Measurements from ENCODE around the gene HIVEP3. TPM values are rescaled to one million over a fixed set of nuclear protein-coding genes. Genes with fewer than 3 reads are reported as not detected.

Gene HIVEP3
- total RNA-seq, 2 donors from 2014 or later: 17.9 to 32.0 TPM

- ATAC-seq (no peak), DNase-seq (ENCODE audit: low spot score) (peak; percentile 51)
- H3K36me3 Mint-ChIP-seq: peaks cover 15% of the 10 kb centered on the region
- peaks cover 33 to 56% of the 10 kb centered on the region in 2 donors for H3K4me1 Mint-ChIP-seq (ENCODE audit: low read depth in 2 of 2)
- no peaks in the 10 kb centered on the region for H3K27me3 Mint-ChIP-seq
- no peak overlapping the region for H3K4me3 Mint-ChIP-seq
- H3K9me3 Mint-ChIP-seq: no peaks in the 10 kb centered on the region
- H3K27ac Mint-ChIP-seq: no peak overlapping the region
Observed at GRCh38 chr1:41852091-41852490, 66.6 kb downstream of the HIVEP3 start.

- H3K4me1 Mint-ChIP-seq (ENCODE audit: low read depth in 2 of 2): peaks cover 38 to 61% of the 10 kb centered on the region in 2 donors
- no peaks in the 10 kb centered on the region for H3K9me3 Mint-ChIP-seq
- H3K36me3 Mint-ChIP-seq: peaks cover 20% of the 10 kb centered on the region
- no peak for ATAC-seq
- no peaks in the 10 kb centered on the region for H3K27me3 Mint-ChIP-seq
- peak; percentile 18 for DNase-seq (ENCODE audit: low spot score)
- peak overlapping the region in 1 of 2 donors; percentile 47 for H3K27ac Mint-ChIP-seq
- H3K4me3 Mint-ChIP-seq: no peak overlapping the region
Observed at GRCh38 chr1:41851589-41851988, 67.1 kb downstream of the HIVEP3 start.

GRCh38 chr1:41850029-41850428, 68.7 kb downstream of the HIVEP3 start:
- Mint-ChIP-seq H3K27me3 (no peaks in the 10 kb centered on the region), H3K27ac (peak overlapping the region in 1 of 2 donors; percentile 40), H3K36me3 (peaks cover 15% of the 10 kb centered on the region), H3K4me3 (no peak overlapping the region), H3K4me1 (ENCODE audit: low read depth in 2 of 2) (peaks cover 35 to 65% of the 10 kb centered on the region in 2 donors), H3K9me3 (no peaks in the 10 kb centered on the region)
- DNase-seq (ENCODE audit: low spot score) (peak; percentile 50), ATAC-seq (peak; percentile 75 to 76)

- Mint-ChIP-seq H3K4me3 (no peak overlapping the region), H3K27me3 (no peaks in the 10 kb centered on the region), H3K9me3 (no peaks in the 10 kb centered on the region), H3K4me1 (ENCODE audit: low read depth in 2 of 2) (peaks cover 43 to 72% of the 10 kb centered on the region in 2 donors), H3K36me3 (peaks cover 15% of the 10 kb centered on the region), H3K27ac (peak overlapping the region in 1 of 2 donors; percentile 40)
- ATAC-seq: no peak
- DNase-seq (ENCODE audit: low spot score): no peak
Observed at GRCh38 chr1:41849211-41849759, 69.4 kb downstream of the HIVEP3 start.

- H3K4me1 Mint-ChIP-seq (ENCODE audit: low read depth in 2 of 2): peaks cover 47 to 75% of the 10 kb centered on the region in 2 donors
- ATAC-seq (no peak), DNase-seq (ENCODE audit: low spot score) (peak; percentile 39)
- H3K9me3 Mint-ChIP-seq: no peaks in the 10 kb centered on the region
- H3K27me3 Mint-ChIP-seq: no peaks in the 10 kb centered on the region
- no peak overlapping the region for H3K4me3 Mint-ChIP-seq
- H3K36me3 Mint-ChIP-seq: peaks cover 15% of the 10 kb centered on the region
- H3K27ac Mint-ChIP-seq: no peak overlapping the region
Observed at GRCh38 chr1:41848216-41848952, 70.3 kb downstream of the HIVEP3 start.

GRCh38 chr1:41847733-41848132, 71.0 kb downstream of the HIVEP3 start:
- peaks cover 15% of the 10 kb centered on the region for H3K36me3 Mint-ChIP-seq
- no peak for ATAC-seq
- H3K9me3 Mint-ChIP-seq: no peaks in the 10 kb centered on the region

GRCh38 chr1:41846625-41847405, 71.9 kb downstream of the HIVEP3 start:
- peaks cover 42 to 76% of the 10 kb centered on the region in 2 donors for H3K4me1 Mint-ChIP-seq (ENCODE audit: low read depth in 2 of 2)
- no peak overlapping the region for H3K4me3 Mint-ChIP-seq
- H3K27ac Mint-ChIP-seq: peak overlapping the region in 1 of 2 donors; percentile 90
- H3K27me3 Mint-ChIP-seq: no peaks in the 10 kb centered on the region
- no peaks in the 10 kb centered on the region for H3K9me3 Mint-ChIP-seq
- peak; percentile 44 for DNase-seq (ENCODE audit: low spot score)
- no peak for ATAC-seq
- H3K36me3 Mint-ChIP-seq: peaks cover 15% of the 10 kb centered on the region

More at GRCh38 chr1:41847733-41848132, 71.0 kb downstream of the HIVEP3 start:
- Mint-ChIP-seq H3K27ac (peak overlapping the region in 1 of 2 donors; percentile 90), H3K4me1 (ENCODE audit: low read depth in 2 of 2) (peaks cover 42 to 74% of the 10 kb centered on the region in 2 donors), H3K4me3 (no peak overlapping the region), H3K27me3 (no peaks in the 10 kb centered on the region)
- DNase-seq (ENCODE audit: low spot score): peak; percentile 25

- Mint-ChIP-seq H3K4me3 (peak overlapping the region; percentile 1), H3K4me1 (ENCODE audit: low read depth in 2 of 2) (peaks cover 39 to 68% of the 10 kb centered on the region in 2 donors), H3K27ac (peak overlapping the region in 1 of 2 donors; percentile 90), H3K27me3 (no peaks in the 10 kb centered on the region), H3K36me3 (peaks cover 15% of the 10 kb centered on the region), H3K9me3 (no peaks in the 10 kb centered on the region)
- peak in 1 of 2 donors; percentile 67 for ATAC-seq
- no peak for DNase-seq (ENCODE audit: low spot score)
Observed at GRCh38 chr1:41844781-41845272, 73.9 kb downstream of the HIVEP3 start.

GRCh38 chr1:41844255-41844654, 74.5 kb downstream of the HIVEP3 start:
- ATAC-seq (peak; percentile 74 to 93), DNase-seq (ENCODE audit: low spot score) (peak; percentile 73)
- Mint-ChIP-seq H3K27me3 (no peaks in the 10 kb centered on the region), H3K36me3 (peaks cover 15% of the 10 kb centered on the region), H3K4me1 (ENCODE audit: low read depth in 2 of 2) (peaks cover 37 to 64% of the 10 kb centered on the region in 2 donors), H3K4me3 (peak overlapping the region; percentile 1), H3K27ac (peak overlapping the region in 1 of 2 donors; percentile 90), H3K9me3 (no peaks in the 10 kb centered on the region)

GRCh38 chr1:41842993-41843755, 75.5 kb downstream of the HIVEP3 start:
- Mint-ChIP-seq H3K27me3 (no peaks in the 10 kb centered on the region), H3K4me3 (no peak overlapping the region), H3K36me3 (peaks cover 15% of the 10 kb centered on the region), H3K4me1 (ENCODE audit: low read depth in 2 of 2) (peaks cover 43 to 59% of the 10 kb centered on the region in 2 donors), H3K27ac (no peak overlapping the region), H3K9me3 (no peaks in the 10 kb centered on the region)
- no peak for DNase-seq (ENCODE audit: low spot score)
- no peak for ATAC-seq

- Mint-ChIP-seq H3K4me1 (ENCODE audit: low read depth in 2 of 2) (peaks cover 40 to 59% of the 10 kb centered on the region in 2 donors), H3K36me3 (peaks cover 11% of the 10 kb centered on the region), H3K9me3 (no peaks in the 10 kb centered on the region), H3K27me3 (no peaks in the 10 kb centered on the region), H3K27ac (no peak overlapping the region), H3K4me3 (no peak overlapping the region)
- ATAC-seq (no peak), DNase-seq (ENCODE audit: low spot score) (no peak)
Observed at GRCh38 chr1:41842326-41842725, 76.4 kb downstream of the HIVEP3 start.

- Mint-ChIP-seq H3K27me3 (no peaks in the 10 kb centered on the region), H3K27ac (no peak overlapping the region), H3K4me3 (no peak overlapping the region), H3K9me3 (no peaks in the 10 kb centered on the region), H3K36me3 (no peaks in the 10 kb centered on the region), H3K4me1 (ENCODE audit: low read depth in 2 of 2) (peaks cover 35 to 49% of the 10 kb centered on the region in 2 donors)
- DNase-seq (ENCODE audit: low spot score) (peak; percentile 31), ATAC-seq (no peak)
Observed at GRCh38 chr1:41840592-41841246, 78.0 kb downstream of the HIVEP3 start.

- Mint-ChIP-seq H3K36me3 (no peaks in the 10 kb centered on the region), H3K4me1 (ENCODE audit: low read depth in 2 of 2) (peaks cover 17 to 30% of the 10 kb centered on the region in 2 donors), H3K27ac (peak overlapping the region in 1 of 2 donors; percentile 12), H3K4me3 (no peak overlapping the region), H3K27me3 (no peaks in the 10 kb centered on the region), H3K9me3 (no peaks in the 10 kb centered on the region)
- DNase-seq (ENCODE audit: low spot score): no peak
- ATAC-seq: no peak
Observed at GRCh38 chr1:41838266-41838665, 80.5 kb downstream of the HIVEP3 start.
